ENCODE measurements around the gene FILIP1. TPM values are rescaled to one million over a fixed set of nuclear protein-coding genes. Genes with fewer than 3 reads are reported as not detected.

The FILIP1 gene
- polyA plus RNA-seq, 1 of the 3 experiments (the other 2 are of a cell fraction) = 0.03 TPM

GRCh38 chr6:75532521-75532920 is 38.9 kb upstream of the FILIP1 start (continued):
- no peak for TF ChIP-seq PBX3 (IDR thresholded peaks at IDR 0.05)

- Histone ChIP-seq H3K9me3 (no peaks in the 10 kb centered on the region), H3F3A (replicated peaks; ENCODE audit: insufficient read depth) (no peaks in the 10 kb centered on the region), H3K4me2 (no peak overlapping the region), H3K27ac (ENCODE audit: low read depth in 2 of 2, low read length in 1 of 2) (no peak overlapping the region), H3K4me3 (ENCODE audit: low read depth in 2 of 2, low read length in 1 of 2) (no peak overlapping the region), H4K20me1 (ENCODE audit: insufficient read depth) (no peaks in the 10 kb centered on the region), H3K79me2 (ENCODE audit: insufficient read depth) (no peaks in the 10 kb centered on the region), H3K36me3 (replicated peaks in 1 of 2; ENCODE audit: control insufficient read depth in 1 of 2, insufficient read depth in 2 of 2, low read length in 1 of 2) (no peaks in the 10 kb centered on the region), H3K4me1 (ENCODE audit: control insufficient read depth in 1 of 2, insufficient read depth in 2 of 2, low read depth in 1 of 2, low read length in 1 of 2) (no peaks in the 10 kb centered on the region), H2AFZ (ENCODE audit: low read depth) (no peak overlapping the region), H3K9ac (no peak overlapping the region), H3K9me2 (no peaks in the 10 kb centered on the region), H3K27me3 (ENCODE audit: insufficient read depth) (no peaks in the 10 kb centered on the region)
- no peak for TF ChIP-seq USF2 (IDR thresholded peaks at IDR 0.05; ENCODE audit: borderline replicate concordance, low read depth, low read length)
- TF ChIP-seq TAF1 (IDR thresholded peaks at IDR 0.05; ENCODE audit: borderline replicate concordance, low read depth, low read length) = no peak
- no peak for TF ChIP-seq JUND (IDR thresholded peaks at IDR 0.05)
- no peak for TF ChIP-seq NFIC (IDR thresholded peaks at IDR 0.05; ENCODE audit: borderline replicate concordance)
- TF ChIP-seq ELF1 (IDR thresholded peaks at IDR 0.05) = no peak
- TF ChIP-seq RAD21 (IDR thresholded peaks at IDR 0.05; ENCODE audit: low read length) = no peak
- TF ChIP-seq CHD2 (IDR thresholded peaks at IDR 0.05; ENCODE audit: low read length, partially characterized antibody) = no peak
- no peak for TF ChIP-seq TCF12 (IDR thresholded peaks at IDR 0.05)
- TF ChIP-seq USF1 (IDR thresholded peaks at IDR 0.05; ENCODE audit: borderline replicate concordance, low read depth) = no peak
- no peak for TF ChIP-seq EP300 (IDR thresholded peaks at IDR 0.05; ENCODE audit: borderline replicate concordance in 1 of 2, low read depth in 1 of 2, low read length in 1 of 2)
- TF ChIP-seq FOXM1 (IDR thresholded peaks at IDR 0.05; ENCODE audit: low read depth) = no peak
- no peak for TF ChIP-seq TEAD4 (IDR thresholded peaks at IDR 0.05; ENCODE audit: borderline replicate concordance, insufficient read depth)
- no peak for TF ChIP-seq IRF3 (IDR thresholded peaks at IDR 0.05; ENCODE audit: low read depth, low read length)
- TF ChIP-seq GATA2 (CRISPR knock-in tag; IDR thresholded peaks at IDR 0.05) = no peak
- CTCF ChIA-PET = no interaction called here
- 96% methylated on average over 1 of the region's 1 CpG for WGBS (ENCODE audit: low lambda C conversion rate)
- no peak for DNase-seq
- POLR2A ChIA-PET = no interaction called here
Observed at GRCh38 chr6:75531174-75531573, 37.6 kb upstream of the FILIP1 start.
